ENCODE results near the gene GABRG3. TPM values are rescaled to one million over a fixed set of nuclear protein-coding genes. Genes with fewer than 3 reads are reported as not detected.

GABRG3 gene
- total RNA-seq, 1 donor from 2014 or later = 0.06 TPM

DNA sequence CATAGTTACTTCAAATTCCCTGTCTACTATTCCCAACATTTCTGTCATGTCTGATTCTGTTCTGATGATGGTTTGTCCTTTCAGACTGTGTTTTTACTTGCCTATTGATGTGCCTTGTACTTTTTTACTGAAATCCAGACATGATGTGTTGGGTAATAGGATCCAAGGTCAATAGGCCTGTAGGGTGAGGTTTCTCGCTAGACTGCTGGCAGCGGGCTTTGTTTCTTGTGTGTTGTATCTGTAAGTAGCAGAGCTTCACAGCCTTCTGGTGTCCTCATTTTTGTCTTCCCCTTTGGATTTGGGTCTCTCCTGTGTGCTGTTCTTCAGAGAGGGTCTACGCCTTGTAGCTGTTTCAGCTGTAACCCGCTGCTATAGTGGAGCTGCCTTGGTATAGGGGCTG lies 140.3 kb downstream of the GABRG3 start:
- H3K4me3 ChIP-seq (ENCODE audit: low read depth, low read length) = no peak overlapping the region
- no peak for DNase-seq (ENCODE audit: low read depth)
- TF ChIP-seq, protein P1, sequence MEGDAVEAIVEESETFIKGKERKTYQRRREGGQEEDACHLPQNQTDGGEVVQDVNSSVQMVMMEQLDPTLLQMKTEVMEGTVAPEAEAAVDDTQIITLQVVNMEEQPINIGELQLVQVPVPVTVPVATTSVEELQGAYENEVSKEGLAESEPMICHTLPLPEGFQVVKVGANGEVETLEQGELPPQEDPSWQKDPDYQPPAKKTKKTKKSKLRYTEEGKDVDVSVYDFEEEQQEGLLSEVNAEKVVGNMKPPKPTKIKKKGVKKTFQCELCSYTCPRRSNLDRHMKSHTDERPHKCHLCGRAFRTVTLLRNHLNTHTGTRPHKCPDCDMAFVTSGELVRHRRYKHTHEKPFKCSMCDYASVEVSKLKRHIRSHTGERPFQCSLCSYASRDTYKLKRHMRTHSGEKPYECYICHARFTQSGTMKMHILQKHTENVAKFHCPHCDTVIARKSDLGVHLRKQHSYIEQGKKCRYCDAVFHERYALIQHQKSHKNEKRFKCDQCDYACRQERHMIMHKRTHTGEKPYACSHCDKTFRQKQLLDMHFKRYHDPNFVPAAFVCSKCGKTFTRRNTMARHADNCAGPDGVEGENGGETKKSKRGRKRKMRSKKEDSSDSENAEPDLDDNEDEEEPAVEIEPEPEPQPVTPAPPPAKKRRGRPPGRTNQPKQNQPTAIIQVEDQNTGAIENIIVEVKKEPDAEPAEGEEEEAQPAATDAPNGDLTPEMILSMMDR (conservative IDR thresholded peaks at IDR 0.05; ENCODE audit: low read depth, low read length) = no peak

DNA sequence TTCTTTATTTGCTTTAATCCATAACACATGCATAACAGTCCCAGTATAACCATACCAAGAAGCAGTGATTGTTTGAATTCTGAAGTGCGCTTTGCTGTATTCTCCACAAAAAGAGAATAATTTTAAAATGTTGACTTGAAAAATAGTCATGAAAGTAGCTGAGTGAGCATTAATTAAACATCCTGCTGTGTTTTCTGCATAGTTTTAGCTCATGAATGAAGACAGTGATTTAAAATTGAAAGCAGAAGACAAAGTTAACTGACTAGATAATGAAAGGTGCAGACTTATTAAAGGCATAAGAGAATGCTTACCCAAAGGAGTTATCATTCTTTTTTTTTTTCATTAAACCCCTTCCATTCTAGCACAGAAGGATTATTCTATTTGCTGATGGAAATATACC lies 143.5 kb downstream of the GABRG3 start:
- TF ChIP-seq, protein P1 (conservative IDR thresholded peaks at IDR 0.05; ENCODE audit: low read depth, low read length) = no peak
- no peak overlapping the region for H3K4me3 ChIP-seq (ENCODE audit: low read depth, low read length)
- DNase-seq (ENCODE audit: low read depth) = no peak

DNA sequence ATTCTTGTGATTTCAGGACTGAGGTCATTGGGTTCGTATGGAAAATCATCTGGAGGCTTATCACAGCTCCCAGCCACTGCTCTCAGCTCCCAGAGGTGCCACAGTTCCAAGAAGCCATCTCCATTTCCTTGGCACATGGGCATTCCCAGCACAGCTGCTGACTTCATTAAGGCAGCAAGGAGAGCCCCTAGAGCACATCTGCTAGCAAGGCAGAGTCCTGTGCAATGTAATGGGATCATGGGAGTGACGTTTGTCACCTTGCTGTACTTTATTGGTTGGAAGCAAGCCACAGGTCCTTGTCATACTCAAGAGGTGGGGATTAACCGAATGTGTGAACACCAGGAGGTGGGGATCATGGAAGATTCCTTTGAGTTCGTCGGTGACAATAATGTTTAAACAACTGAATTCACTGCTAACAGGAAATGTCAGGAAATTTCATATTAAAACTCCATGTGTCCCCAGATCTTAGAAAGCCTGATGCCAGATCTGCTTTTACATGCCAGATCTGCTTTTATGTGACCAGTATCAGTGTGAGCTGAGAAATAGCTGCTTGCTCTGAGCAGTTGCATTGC lies 148.8 kb downstream of the GABRG3 start:
- no peak for DNase-seq (ENCODE audit: low read depth)
- H3K4me3 ChIP-seq (ENCODE audit: low read depth, low read length) = no peak overlapping the region
- TF ChIP-seq, protein P1 (conservative IDR thresholded peaks at IDR 0.05; ENCODE audit: low read depth, low read length) = no peak

DNA sequence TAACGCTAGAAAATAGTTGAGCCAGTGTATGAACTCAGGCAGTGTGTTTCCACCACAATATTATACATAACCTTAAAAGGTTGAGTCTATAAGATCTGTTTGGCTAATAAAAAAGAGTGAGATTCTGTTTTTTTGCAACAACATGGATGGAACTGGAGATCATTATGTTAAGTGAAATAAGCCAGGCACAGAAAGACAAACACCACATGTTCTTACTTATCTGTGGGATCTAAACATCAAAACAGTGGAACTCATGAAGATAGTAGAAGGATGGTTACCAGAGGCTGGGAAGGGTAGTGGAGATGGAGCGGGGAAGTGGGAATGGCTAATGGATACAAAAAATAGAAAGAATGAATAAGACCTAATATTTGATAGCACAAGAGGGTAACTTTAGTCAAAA lies 150.7 kb downstream of the GABRG3 start:
- H3K4me3 ChIP-seq (ENCODE audit: low read depth, low read length) = no peak overlapping the region
- TF ChIP-seq, protein P1 (conservative IDR thresholded peaks at IDR 0.05; ENCODE audit: low read depth, low read length) = no peak
- DNase-seq (ENCODE audit: low read depth) = no peak

DNA sequence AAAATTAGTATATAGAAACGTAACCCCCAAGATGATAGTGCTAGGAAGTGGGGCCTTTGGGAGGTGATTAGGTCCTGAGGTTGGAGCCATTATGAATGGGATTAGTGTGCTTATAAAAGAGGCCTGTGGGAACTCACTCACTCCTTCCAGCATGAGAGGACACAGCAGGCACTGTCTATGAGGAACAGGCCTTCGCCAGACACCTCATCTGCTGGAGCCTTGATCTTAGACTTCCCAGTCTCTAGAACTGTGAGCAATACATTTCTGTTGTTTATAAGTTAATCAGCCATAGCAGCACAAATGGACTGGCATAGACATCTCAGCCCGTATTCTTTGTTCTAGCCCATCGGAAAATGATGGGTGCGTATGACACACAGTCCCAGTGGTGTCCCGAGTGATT lies 152.3 kb downstream of the GABRG3 start:
- TF ChIP-seq, protein P1 (conservative IDR thresholded peaks at IDR 0.05; ENCODE audit: low read depth, low read length) = no peak
- no peak overlapping the region for H3K4me3 ChIP-seq (ENCODE audit: low read depth, low read length)
- no peak for DNase-seq (ENCODE audit: low read depth)

DNA sequence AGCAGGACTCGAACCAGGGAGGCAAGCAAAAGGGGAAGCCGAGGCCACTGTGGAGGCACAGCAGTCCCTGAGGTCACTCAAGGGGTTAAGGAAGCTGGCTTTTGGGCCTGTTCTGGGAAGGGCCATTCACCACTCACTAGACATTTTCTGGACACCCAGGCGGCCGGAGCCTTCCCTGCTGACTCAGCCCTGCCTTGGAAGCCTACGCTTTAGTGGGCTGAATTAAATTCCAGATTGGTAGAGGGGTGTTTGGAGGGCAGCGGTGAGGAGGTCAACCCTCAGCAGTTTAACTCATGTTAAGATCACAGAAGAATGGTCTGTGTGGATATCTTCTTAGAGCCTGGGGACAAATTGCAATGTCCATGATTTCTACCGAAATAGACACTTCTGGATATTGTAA lies 152.8 kb downstream of the GABRG3 start:
- no peak overlapping the region for H3K4me3 ChIP-seq (ENCODE audit: low read depth, low read length)
- DNase-seq (ENCODE audit: low read depth) = no peak
- TF ChIP-seq, protein P1 (conservative IDR thresholded peaks at IDR 0.05; ENCODE audit: low read depth, low read length) = no peak

DNA sequence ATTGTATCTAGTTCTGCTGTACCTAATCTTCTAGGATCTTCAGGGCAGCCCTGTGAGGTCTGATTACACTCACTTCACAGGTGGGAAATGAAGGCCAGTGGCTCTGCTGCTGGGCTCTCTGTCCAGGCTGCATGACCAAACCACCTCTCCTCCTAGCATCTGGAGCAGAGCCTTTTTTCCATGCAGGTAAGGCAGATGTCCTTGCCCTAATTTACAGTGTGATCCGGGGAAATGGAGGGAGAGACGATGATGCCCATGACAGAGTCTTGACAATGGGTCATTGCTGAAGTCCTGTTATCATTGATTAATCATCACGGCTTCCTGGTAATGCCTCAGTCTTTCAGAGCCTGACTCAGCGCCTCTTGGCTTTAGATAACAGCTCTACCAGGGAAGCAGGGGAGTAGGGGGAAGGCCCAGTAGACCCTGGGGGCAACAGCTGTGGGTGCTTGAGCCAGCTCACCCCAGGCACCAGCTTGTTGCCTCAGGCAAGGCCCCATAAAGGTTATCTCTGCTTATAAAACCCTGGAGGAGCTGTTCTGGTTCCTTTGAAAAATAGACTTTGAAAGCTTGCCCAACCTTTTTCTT lies 153.4 kb downstream of the GABRG3 start:
- no peak overlapping the region for H3K4me3 ChIP-seq (ENCODE audit: low read depth, low read length)
- TF ChIP-seq, protein P1 (conservative IDR thresholded peaks at IDR 0.05; ENCODE audit: low read depth, low read length) = no peak
- no peak for DNase-seq (ENCODE audit: low read depth)

All from epithelial cell of proximal tubule (primary cell).